Stomach (tissue), 4 donors: ENCODE results near the gene CDADC1.

Source experiments
- CTCF ChIP-seq, 7 experiments: fragments of 450-650 bp in 4 of 7; fragments of 200-600 bp in 3 of 7; sonication (generic) in 3 of 7; IDR thresholded peaks; one replicate each; pipeline ENCODE4 v1.5.1; 2016 to 2019; ENCODE audit warnings: antibody characterized with exemption in 7 of 7, control low read depth in 2 of 7, mild to moderate bottlenecking in 1 of 7
- EP300 ChIP-seq: sonication (generic); formaldehyde crosslinking; IDR thresholded peaks from one replicate; pipeline ENCODE4 v1.6.1; 2017; ENCODE audit warnings: antibody characterized with exemption
- POLR2A ChIP-seq, 4 donors: fragments of 450-650 bp; IDR thresholded peaks; one replicate each; pipeline ENCODE4 v1.6.1; 2016; ENCODE audit warnings: antibody characterized with exemption in 4 of 4, control low read depth in 2 of 4, mild to moderate bottlenecking in 1 of 4, moderate library complexity in 1 of 4
- POLR2AphosphoS5 ChIP-seq, 3 donors: sonication (generic); formaldehyde crosslinking; IDR thresholded peaks; one replicate each; pipeline ENCODE4 v1.6.1; 2016; ENCODE audit warnings: antibody characterized with exemption in 3 of 3

GRCh38 chr13:49247643-49248621, at the start of gene CDADC1:
- peak in 1 of 7 experiments; percentile 17 for TF ChIP-seq CTCF (IDR thresholded peaks at IDR 0.05)
- TF ChIP-seq POLR2A (IDR thresholded peaks at IDR 0.05): peak in 2 of 4 donors; percentile 56 to 78
- peak; percentile 56 for TF ChIP-seq EP300
- TF ChIP-seq POLR2AphosphoS5 (IDR thresholded peaks at IDR 0.05): peak; percentile 97 to 98 (median 97)
